RCC 7860 (cell line): Measurements from ENCODE around the gene HTR3E.

Experiments used
- DNase-seq: peaks from one replicate; pipeline ENCODE4 v3.0.0-alpha.2; 2015; ENCODE audit warnings: low spot score
- FAIRE-seq: peaks from 2 replicates; lab custom pipeline; 2012; peaks lifted over from hg19 to GRCh38; lab: Jason Lieb, UNC

The HTR3E gene

GRCh38 chr3:184155644-184156521, 59.0 kb downstream of the HTR3E start:
- no peak for FAIRE-seq

DNA sequence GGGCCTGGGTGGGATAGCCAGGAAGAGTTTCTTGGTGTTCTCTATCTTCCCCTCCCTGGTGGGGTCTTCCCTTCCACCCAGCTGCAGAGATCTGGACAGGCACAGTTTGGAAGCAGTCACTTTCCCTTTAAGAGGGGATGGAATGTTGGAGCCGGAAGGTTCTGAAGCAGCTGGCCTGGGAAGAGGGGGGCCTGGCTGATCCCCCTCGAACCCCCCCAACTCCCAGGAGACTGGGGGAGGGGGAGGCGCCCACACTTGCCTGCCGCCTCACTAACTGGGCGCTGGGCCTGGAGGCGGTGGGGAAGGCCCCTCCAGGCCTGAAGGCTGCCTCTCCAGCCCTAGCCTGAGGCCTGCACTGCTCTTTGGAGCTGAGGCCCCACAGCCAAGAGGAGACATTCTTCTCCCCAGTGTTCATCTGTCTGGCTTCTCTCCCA, 59.7 kb downstream of the HTR3E start:
- DNase-seq (no peak), FAIRE-seq (no peak)

More at GRCh38 chr3:184155644-184156521, 59.0 kb downstream of the HTR3E start:
- no peak for DNase-seq
